GM13977 (cell line): Measurements from ENCODE around the gene RTN4RL1.

ENCODE experiments used
- DNase-seq: peaks from one replicate; pipeline ENCODE4 v3.0.0; 2012; ENCODE audit warnings: low spot score
- CTCF ChIP-seq: IDR thresholded peaks from 2 replicates; pipeline ENCODE4 v1.5.1; 2012; ENCODE audit warnings: mild to moderate bottlenecking, control low read depth; ENCODE audit not compliant: insufficient read depth; ENCODE audit errors: extremely low read depth, missing control alignments
- in situ Hi-C: fragments of 300-500 bp; cut with MboI; formaldehyde crosslinking; loops from one replicate; pipeline ENCODE4 v1.12.0; 2022; ENCODE audit warnings: low sequenced_read_pairs, low pct_unique_long_range_greater_than_20kb, mixed read lengths, inconsistent platforms; ENCODE audit not compliant: unreplicated experiment

RTN4RL1 gene

GRCh38 chr17:2051933-2052559 is 26.9 kb upstream of the RTN4RL1 start:
- no peak for DNase-seq
- in situ Hi-C loops, result no loop called here
- no peak for TF ChIP-seq CTCF

GRCh38 chr17:2051061-2051932 is 26.2 kb upstream of the RTN4RL1 start:
- no peak for TF ChIP-seq CTCF
- no peak for DNase-seq
- in situ Hi-C loops, result no loop called here

GRCh38 chr17:2050300-2051060 is 25.3 kb upstream of the RTN4RL1 start:
- in situ Hi-C loops, result no loop called here
- DNase-seq, result peak; percentile 83
- TF ChIP-seq CTCF, result no peak

GRCh38 chr17:2049333-2050299 is 24.5 kb upstream of the RTN4RL1 start:
- in situ Hi-C loops, result loop anchor here (25.0 kb wide), 1 partner anchor 337 kb away; the partner anchor contains the start of genes TLCD2 and WDR81
- peak; percentile 95 for DNase-seq
- no peak for TF ChIP-seq CTCF

- no peak for DNase-seq
- no peak for TF ChIP-seq CTCF
Observed at GRCh38 chr17:2048805-2049204, 23.7 kb upstream of the RTN4RL1 start.

More at GRCh38 chr17:2048805-2049204, 23.7 kb upstream of the RTN4RL1 start:
- in situ Hi-C loops, result loop anchor here (25.0 kb wide), 1 partner anchor 337 kb away; the partner anchor contains the start of genes TLCD2 and WDR81
